A549 (cell line): ENCODE results near the gene LMTK2. TPM values are rescaled to one million over a fixed set of nuclear protein-coding genes. Genes with fewer than 3 reads are reported as not detected.

Experiments used
- ATAC-seq, 2 experiments: fragments of 200-7000 bp in 1 of 2; fragments of >200 bp in 1 of 2; cut with Nextera tagmentation in 1 of 2; cut with Tn5 transposase in 1 of 2; 3 replicates each; pipeline versions ENCODE4 v1.8.0 to v1.9.1; 2018 to 2020; ENCODE audit warnings: mild to moderate bottlenecking in 1 of 2, moderate library complexity in 1 of 2
- CTCF ChIA-PET: fragments of 300-600 bp; sonication (Branson Sonifier 250); formaldehyde crosslinking; extraction: SDS; loops from one replicate; lab custom pipeline; 2021; ENCODE audit warnings: antibody characterized with exemption, inconsistent platforms; lab: Yijun Ruan, JAX
- POLR2A ChIA-PET: fragments of 350-600 bp; formaldehyde crosslinking; extraction: SDS; loops from one replicate; lab custom pipeline; 2021; ENCODE audit warnings: antibody characterized with exemption, inconsistent platforms; lab: Yijun Ruan, JAX
- DNase-seq, 2 experiments: peaks; one replicate each; pipeline versions ENCODE4 v3.0.0 to v3.0.0-alpha.2; 2011 to 2016; ENCODE audit warnings: low read depth in 1 of 2, low spot score in 1 of 2
- FAIRE-seq: peaks from 2 replicates; lab custom pipeline; 2011; peaks lifted over from hg19 to GRCh38; lab: Jason Lieb, UNC
- H3K27ac ChIP-seq, 2 experiments: fragments of >200 bp; sonication (Bioruptor Twin); formaldehyde crosslinking; 3 replicates each; pipeline ENCODE4 v1.5.1; 2016 to 2017
- H3K4me1 ChIP-seq: fragments of >200 bp; sonication (Bioruptor Twin); formaldehyde crosslinking; 3 replicates; pipeline ENCODE4 v1.6.1; 2016
- H3K4me2 ChIP-seq: fragments of >200 bp; sonication (Bioruptor Twin); formaldehyde crosslinking; 3 replicates; pipeline ENCODE4 v1.6.1; 2016
- H3K4me3 ChIP-seq: fragments of >200 bp; sonication (Bioruptor Twin); formaldehyde crosslinking; 3 replicates; pipeline ENCODE4 v1.5.1; 2016
- H3K9me3 ChIP-seq: fragments of >200 bp; sonication (Bioruptor Twin); formaldehyde crosslinking; 3 replicates; pipeline ENCODE4 v1.6.1; 2016
- ATOH8 ChIP-seq: fragments of 250-450 bp; sonication (Bioruptor Pico); IDR thresholded peaks from 2 replicates; pipeline ENCODE4 v1.5.0; 2020; ENCODE audit warnings: low read depth, mild to moderate bottlenecking, moderate library complexity
- BCL3 ChIP-seq: fragments of >200 bp; sonication (Bioruptor Twin); formaldehyde crosslinking; IDR thresholded peaks from 3 replicates; pipeline ENCODE4 v1.6.1; 2016
- CHD4 ChIP-seq: fragments of 200-600 bp; sonication (generic); IDR thresholded peaks from 2 replicates; pipeline ENCODE4 v1.6.1; 2016; ENCODE audit warnings: antibody characterized with exemption, mild to moderate bottlenecking, borderline replicate concordance
- CTCF ChIP-seq: fragments of >200 bp; sonication (Bioruptor Twin); formaldehyde crosslinking; IDR thresholded peaks from 3 replicates; pipeline ENCODE4 v1.5.1; 2016
- E2F6 ChIP-seq: IDR thresholded peaks from 2 replicates; pipeline ENCODE4 v1.6.1; 2012; ENCODE audit warnings: low read depth, borderline replicate concordance
- EHF ChIP-seq: fragments of 250-450 bp; sonication (Bioruptor Pico); IDR thresholded peaks from 2 replicates; pipeline ENCODE4 v1.5.0; 2020; ENCODE audit warnings: mild to moderate bottlenecking
- ELK1 ChIP-seq: fragments of 150-350 bp; IDR thresholded peaks from 2 replicates; pipeline ENCODE4 v1.6.1; 2014; ENCODE audit warnings: low read depth, mild to moderate bottlenecking, low read length
- ESRRA ChIP-seq: fragments of 150-350 bp; IDR thresholded peaks from 2 replicates; pipeline ENCODE4 v1.6.1; 2014; ENCODE audit warnings: mild to moderate bottlenecking, low read length, borderline replicate concordance
- FOSL2 ChIP-seq, 2 experiments: fragments of 450-650 bp in 1 of 2; fragments of >200 bp in 1 of 2; sonication (Bioruptor Twin) in 1 of 2; formaldehyde crosslinking; IDR thresholded peaks; 2 replicates each; pipeline versions ENCODE4 v1.5.0 to v1.6.1; 2016 to 2020; ENCODE audit warnings: mild to moderate bottlenecking in 1 of 2, moderate library complexity in 1 of 2
- FOXS1 ChIP-seq: fragments of 250-450 bp; sonication (Bioruptor Pico); IDR thresholded peaks from 2 replicates; pipeline ENCODE4 v1.5.0; 2020; ENCODE audit warnings: mild to moderate bottlenecking, moderate library complexity
- GATA3 ChIP-seq: IDR thresholded peaks from 2 replicates; pipeline ENCODE4 v1.6.1; 2012; ENCODE audit warnings: borderline replicate concordance
- HOXB13 ChIP-seq: fragments of 250-450 bp; sonication (Bioruptor Pico); IDR thresholded peaks from 2 replicates; pipeline ENCODE4 v1.5.0; 2020; ENCODE audit warnings: low read depth, mild to moderate bottlenecking, moderate library complexity
- KDM1A ChIP-seq: fragments of 200-600 bp; sonication (generic); IDR thresholded peaks from 2 replicates; pipeline ENCODE4 v1.6.1; 2016; ENCODE audit warnings: low read depth, mild to moderate bottlenecking
- MAX ChIP-seq: IDR thresholded peaks from 2 replicates; pipeline ENCODE4 v1.6.1; 2012
- MYC ChIP-seq: IDR thresholded peaks from 2 replicates; pipeline ENCODE4 v1.6.1; 2012; ENCODE audit warnings: mild to moderate bottlenecking, inconsistent platforms, low read length, improper control_type of control experiment, borderline replicate concordance
- NFE2L2 ChIP-seq: fragments of 150-350 bp; conservative IDR thresholded peaks from 2 replicates; pipeline ENCODE4 v1.6.1; 2014; ENCODE audit warnings: low read length
- RARB ChIP-seq: fragments of 250-450 bp; sonication (Bioruptor Pico); IDR thresholded peaks from 2 replicates; pipeline ENCODE4 v1.8.0; 2021; ENCODE audit warnings: mild to moderate bottlenecking, moderate library complexity
- RCOR1 ChIP-seq: fragments of 150-350 bp; IDR thresholded peaks from 2 replicates; pipeline ENCODE4 v1.6.1; 2014; ENCODE audit warnings: antibody characterized with exemption, low read length, low read depth
- RFX5 ChIP-seq: fragments of 450-650 bp; IDR thresholded peaks from 2 replicates; pipeline ENCODE4 v1.7.1; 2014; ENCODE audit warnings: antibody characterized with exemption, mild to moderate bottlenecking, moderate library complexity
- SREBF2 ChIP-seq: fragments of 450-650 bp; IDR thresholded peaks from 2 replicates; pipeline ENCODE4 v1.6.1; 2014; ENCODE audit warnings: mild to moderate bottlenecking, moderate library complexity
- TFCP2L1 ChIP-seq: fragments of 250-450 bp; sonication (Bioruptor Pico); IDR thresholded peaks from 2 replicates; pipeline ENCODE4 v1.5.0; 2021; ENCODE audit warnings: mild to moderate bottlenecking
- TP53 ChIP-seq: fragments of 250-450 bp; sonication (Bioruptor Pico); IDR thresholded peaks from 2 replicates; pipeline ENCODE4 v1.5.0; 2021; ENCODE audit warnings: mild to moderate bottlenecking, moderate library complexity
- USF2 ChIP-seq: fragments of 450-650 bp; IDR thresholded peaks from 2 replicates; pipeline ENCODE4 v1.6.1; 2014; ENCODE audit warnings: antibody characterized with exemption
- ZFP36 ChIP-seq: fragments of 450-650 bp; IDR thresholded peaks from 2 replicates; pipeline ENCODE4 v1.6.1; 2014; ENCODE audit warnings: borderline replicate concordance; ENCODE audit not compliant: partially characterized antibody
- WGBS: methylation state at CpG from one replicate; pipeline ENCODE4 v1.1.6; 2017; ENCODE audit errors: missing lambda C conversion rate; 5-methylcytosine and 5-hydroxymethylcytosine counted together
- polyA plus RNA-seq, 4 experiments: library from polyadenylated mRNA; depleted of rRNA in 3 of 4; stranded (reverse); fragments of >200 nt; fragmentation: RNase III in 1 of 4; extraction: RNeasy Plus Mini Kit Qiagen cat#74134 plus additional on column Dnase treatment in 1 of 4; gene quantifications; 2 replicates in 3 of 4; 3 replicates in 1 of 4; pipeline ENCODE4 v1.2.3, GENCODE V29; 2011 to 2017

Gene LMTK2
- polyA plus RNA-seq, 2 of the 4 experiments (the other 2 are of a cell fraction) = 7.9 to 13.0 TPM

GRCh38 chr7:98238076-98238475 is 131.4 kb downstream of the LMTK2 start:
- no peaks in the 10 kb centered on the region for H3K9me3 ChIP-seq
- no peak overlapping the region for H3K4me3 ChIP-seq
- no peak for FAIRE-seq
- DNase-seq = no peak
- no peak for ATAC-seq
- H3K27ac ChIP-seq = no peak overlapping the region
- TF ChIP-seq FOSL2 (IDR thresholded peaks at IDR 0.05) = no peak
- TF ChIP-seq FOSL2 (CRISPR knock-in tag; IDR thresholded peaks at IDR 0.05) = no peak
- no peak for TF ChIP-seq KDM1A
- no peak for TF ChIP-seq ESRRA
- TF ChIP-seq MYC = no peak
- no peak for TF ChIP-seq FOXS1 (CRISPR knock-in tag)
- TF ChIP-seq TP53 = no peak
- no peak for TF ChIP-seq GATA3
- ChIA-PET CTCF (no interaction called here), POLR2A (no interaction called here)
- no peaks in the 10 kb centered on the region for H3K4me1 ChIP-seq
- 83% methylated on average over 2 of the region's 4 CpGs for WGBS
- H3K4me2 ChIP-seq = no peak overlapping the region

- CTCF ChIA-PET = interaction anchor here (3.8 kb wide), 1 partner anchor 217 kb away, joined by 10 read pairs; no protein-coding TSS in a partner anchor
- POLR2A ChIA-PET = no interaction called here
- WGBS = 83% methylated on average over 9 of the region's 9 CpGs
- Histone ChIP-seq H3K9me3 (no peaks in the 10 kb centered on the region), H3K4me2 (no peak overlapping the region), H3K27ac (no peak overlapping the region), H3K4me1 (no peaks in the 10 kb centered on the region), H3K4me3 (no peak overlapping the region)
- no peak for TF ChIP-seq RCOR1
- no peak for TF ChIP-seq ELK1
- no peak for TF ChIP-seq MAX
- TF ChIP-seq TP53 = no peak
- TF ChIP-seq ZFP36 = no peak
- no peak for TF ChIP-seq CHD4
- TF ChIP-seq KDM1A = no peak
- no peak for TF ChIP-seq EHF (CRISPR knock-in tag)
- no peak for TF ChIP-seq CTCF
- TF ChIP-seq RFX5 = no peak
- TF ChIP-seq SREBF2 = no peak
- no peak for TF ChIP-seq MYC
- TF ChIP-seq BCL3 = no peak
- no peak for TF ChIP-seq NFE2L2
- TF ChIP-seq HOXB13 (CRISPR knock-in tag) = no peak
- no peak for TF ChIP-seq USF2
- TF ChIP-seq TFCP2L1 = no peak
- no peak for TF ChIP-seq RARB
- no peak for TF ChIP-seq E2F6
- no peak for TF ChIP-seq ATOH8 (CRISPR knock-in tag)
- ATAC-seq (no peak), FAIRE-seq (no peak), DNase-seq (no peak)
These were observed 132.3 kb downstream of the LMTK2 start for GRCh38 chr7:98238976-98239375.
